ENCODE data around the gene KIF21A.

- TF ChIP-seq POLR2A (IDR thresholded peaks at IDR 0.05; ENCODE audit: low read depth, low read length) (no peak), POLR2AphosphoS5 (IDR thresholded peaks at IDR 0.05; ENCODE audit: low read depth, low read length) (no peak), SPI1 (IDR thresholded peaks at IDR 0.05; ENCODE audit: low read depth, low read length) (no peak), TAF1 (IDR thresholded peaks at IDR 0.05; ENCODE audit: low read depth, low read length) (no peak), PAX5 (IDR thresholded peaks at IDR 0.05; ENCODE audit: insufficient read depth, low read length, severe bottlenecking) (no peak)
These were observed 155.1 kb downstream of the KIF21A start for GRCh38 chr12:39287817-39288216.

Data from GM12891 (cell line).